Measurements from ENCODE around the gene ATG2B. TPM values are rescaled to one million over a fixed set of nuclear protein-coding genes. Genes with fewer than 3 reads are reported as not detected.

Gene ATG2B, protein sequence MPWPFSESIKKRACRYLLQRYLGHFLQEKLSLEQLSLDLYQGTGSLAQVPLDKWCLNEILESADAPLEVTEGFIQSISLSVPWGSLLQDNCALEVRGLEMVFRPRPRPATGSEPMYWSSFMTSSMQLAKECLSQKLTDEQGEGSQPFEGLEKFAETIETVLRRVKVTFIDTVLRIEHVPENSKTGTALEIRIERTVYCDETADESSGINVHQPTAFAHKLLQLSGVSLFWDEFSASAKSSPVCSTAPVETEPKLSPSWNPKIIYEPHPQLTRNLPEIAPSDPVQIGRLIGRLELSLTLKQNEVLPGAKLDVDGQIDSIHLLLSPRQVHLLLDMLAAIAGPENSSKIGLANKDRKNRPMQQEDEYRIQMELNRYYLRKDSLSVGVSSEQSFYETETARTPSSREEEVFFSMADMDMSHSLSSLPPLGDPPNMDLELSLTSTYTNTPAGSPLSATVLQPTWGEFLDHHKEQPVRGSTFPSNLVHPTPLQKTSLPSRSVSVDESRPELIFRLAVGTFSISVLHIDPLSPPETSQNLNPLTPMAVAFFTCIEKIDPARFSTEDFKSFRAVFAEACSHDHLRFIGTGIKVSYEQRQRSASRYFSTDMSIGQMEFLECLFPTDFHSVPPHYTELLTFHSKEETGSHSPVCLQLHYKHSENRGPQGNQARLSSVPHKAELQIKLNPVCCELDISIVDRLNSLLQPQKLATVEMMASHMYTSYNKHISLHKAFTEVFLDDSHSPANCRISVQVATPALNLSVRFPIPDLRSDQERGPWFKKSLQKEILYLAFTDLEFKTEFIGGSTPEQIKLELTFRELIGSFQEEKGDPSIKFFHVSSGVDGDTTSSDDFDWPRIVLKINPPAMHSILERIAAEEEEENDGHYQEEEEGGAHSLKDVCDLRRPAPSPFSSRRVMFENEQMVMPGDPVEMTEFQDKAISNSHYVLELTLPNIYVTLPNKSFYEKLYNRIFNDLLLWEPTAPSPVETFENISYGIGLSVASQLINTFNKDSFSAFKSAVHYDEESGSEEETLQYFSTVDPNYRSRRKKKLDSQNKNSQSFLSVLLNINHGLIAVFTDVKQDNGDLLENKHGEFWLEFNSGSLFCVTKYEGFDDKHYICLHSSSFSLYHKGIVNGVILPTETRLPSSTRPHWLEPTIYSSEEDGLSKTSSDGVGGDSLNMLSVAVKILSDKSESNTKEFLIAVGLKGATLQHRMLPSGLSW (N-terminal part only)
- 10 to 100 TPM; 17.1 to 56.6 (median 41.6) TPM for total RNA-seq

DNA sequence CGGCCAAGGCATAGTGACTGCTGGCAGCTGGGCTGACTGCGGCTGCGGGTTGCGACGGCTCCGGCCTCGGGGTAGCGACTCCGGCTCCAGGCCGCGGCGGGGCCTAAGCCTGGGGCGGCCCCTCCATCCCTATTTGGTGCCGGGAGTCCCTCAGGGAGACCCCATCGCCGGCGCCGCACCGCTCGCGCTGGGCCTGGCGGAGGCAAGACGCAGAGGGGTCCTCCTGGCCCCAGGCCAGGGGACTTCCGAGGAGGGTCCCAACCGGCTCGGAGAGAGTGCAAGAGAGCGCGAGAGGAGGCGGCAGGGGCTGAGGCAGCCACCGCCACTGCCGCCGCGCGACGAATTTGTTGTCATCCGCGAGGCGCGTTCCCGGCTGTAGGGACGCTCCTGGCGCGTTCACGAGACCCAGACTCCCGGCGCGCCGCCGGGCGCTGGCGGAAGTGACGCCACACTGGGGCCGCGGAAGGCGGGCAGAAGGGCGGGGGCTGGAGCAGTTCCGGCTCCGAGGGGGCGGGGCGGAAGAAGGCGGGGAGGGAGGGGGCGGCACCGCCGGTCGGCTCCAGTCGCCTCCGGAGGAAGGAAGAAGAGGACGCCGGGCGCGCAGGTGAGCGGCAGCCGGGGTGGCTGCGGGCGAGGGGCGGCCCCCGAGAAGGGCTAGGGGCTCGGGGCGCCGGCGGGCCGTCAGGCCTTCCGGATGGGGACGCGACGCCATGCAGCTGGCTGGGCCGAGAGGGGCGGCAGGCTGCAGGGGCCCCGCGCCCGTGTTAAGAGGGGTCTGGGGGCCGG is at the start of gene ATG2B, which contains the start of gene GSKIP:
Gene ATG2B, minus strand, starts transcription at position 377 of the 786 bp plus-strand sequence. Its CDS starts 365 bp downstream, at position 12.
Gene GSKIP, plus strand, starts transcription at position 562 of the 786 bp plus-strand sequence. CDS start 18,722 bp downstream, outside the sequence.
- TF ChIP-seq, protein P1, sequence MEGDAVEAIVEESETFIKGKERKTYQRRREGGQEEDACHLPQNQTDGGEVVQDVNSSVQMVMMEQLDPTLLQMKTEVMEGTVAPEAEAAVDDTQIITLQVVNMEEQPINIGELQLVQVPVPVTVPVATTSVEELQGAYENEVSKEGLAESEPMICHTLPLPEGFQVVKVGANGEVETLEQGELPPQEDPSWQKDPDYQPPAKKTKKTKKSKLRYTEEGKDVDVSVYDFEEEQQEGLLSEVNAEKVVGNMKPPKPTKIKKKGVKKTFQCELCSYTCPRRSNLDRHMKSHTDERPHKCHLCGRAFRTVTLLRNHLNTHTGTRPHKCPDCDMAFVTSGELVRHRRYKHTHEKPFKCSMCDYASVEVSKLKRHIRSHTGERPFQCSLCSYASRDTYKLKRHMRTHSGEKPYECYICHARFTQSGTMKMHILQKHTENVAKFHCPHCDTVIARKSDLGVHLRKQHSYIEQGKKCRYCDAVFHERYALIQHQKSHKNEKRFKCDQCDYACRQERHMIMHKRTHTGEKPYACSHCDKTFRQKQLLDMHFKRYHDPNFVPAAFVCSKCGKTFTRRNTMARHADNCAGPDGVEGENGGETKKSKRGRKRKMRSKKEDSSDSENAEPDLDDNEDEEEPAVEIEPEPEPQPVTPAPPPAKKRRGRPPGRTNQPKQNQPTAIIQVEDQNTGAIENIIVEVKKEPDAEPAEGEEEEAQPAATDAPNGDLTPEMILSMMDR (IDR thresholded peaks at IDR 0.05) = peak in 1 of 4 experiments; percentile 9
- peak; percentile 60 to 80 for TF ChIP-seq POLR2A (IDR thresholded peaks at IDR 0.05)
- H3K27me3 ChIP-seq = no peaks in the 10 kb centered on the region
- no peaks in the 10 kb centered on the region for H3K4me1 ChIP-seq
- intact Hi-C loops (cut with DNase I; ENCODE audit: low total_unique reads) = no loop called here
- H3K4me3 ChIP-seq = peak within 1 kb of the TSS; percentile 99
- H3K27ac ChIP-seq = peak within 1 kb of the TSS; percentile 94 to 98
- H3K9me3 ChIP-seq = no peaks in the 10 kb centered on the region
- DNase-seq = peak; percentile 90 to 93
- no peaks in the 10 kb centered on the region for H3K36me3 ChIP-seq

DNA sequence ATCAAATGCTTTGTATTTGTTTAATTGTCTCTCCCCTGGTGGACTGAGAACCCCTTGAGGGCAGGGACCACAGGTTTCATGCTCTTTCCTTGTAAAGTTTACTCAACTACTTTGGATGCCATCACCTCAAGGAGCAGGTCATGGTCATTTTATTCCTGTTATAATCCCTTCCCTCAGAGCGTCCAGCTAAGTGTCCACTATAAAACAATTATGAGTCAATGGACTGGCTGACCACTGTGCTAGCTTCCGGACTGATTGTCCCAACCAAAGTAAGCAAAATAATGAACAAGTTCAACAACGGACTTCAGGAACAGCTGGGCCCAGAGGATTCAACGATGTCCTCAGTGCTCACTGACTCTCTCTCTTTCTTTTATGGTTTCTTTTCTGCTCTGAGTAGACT is 47.0 kb upstream of the ATG2B start:
- intact Hi-C loops (cut with DNase I; ENCODE audit: low total_unique reads) = no loop called here
- no peak for DNase-seq
- TF ChIP-seq POLR2A (IDR thresholded peaks at IDR 0.05) = no peak
- TF ChIP-seq, protein P1 (IDR thresholded peaks at IDR 0.05) = no peak

DNA sequence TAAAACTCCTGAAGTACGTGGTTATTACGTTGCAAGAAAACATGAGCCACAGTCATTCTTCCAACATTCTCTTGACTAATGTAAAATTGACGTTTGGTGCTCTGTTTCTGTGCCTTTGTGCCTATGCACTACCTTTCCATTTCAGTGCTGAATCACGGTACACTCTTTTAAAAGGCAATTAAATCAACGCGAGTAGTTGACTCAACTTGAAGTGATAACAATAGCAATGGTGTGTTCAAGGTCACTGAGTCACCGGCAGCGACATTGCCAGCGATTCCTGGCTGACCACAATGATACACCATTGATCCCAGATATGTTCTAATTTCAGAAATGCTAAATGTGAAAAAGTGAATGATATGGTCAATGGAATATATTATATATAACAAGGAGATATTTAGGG is 46.6 kb upstream of the ATG2B start:
- Histone ChIP-seq H3K4me1 (no peaks in the 10 kb centered on the region), H3K9me3 (no peaks in the 10 kb centered on the region), H3K4me3 (no peak overlapping the region), H3K27ac (no peak overlapping the region), H3K36me3 (no peaks in the 10 kb centered on the region), H3K27me3 (no peaks in the 10 kb centered on the region)
- no peak for DNase-seq
- intact Hi-C loops (cut with DNase I; ENCODE audit: low total_unique reads) = no loop called here
- no peak for TF ChIP-seq POLR2A (IDR thresholded peaks at IDR 0.05)
- TF ChIP-seq, protein P1 (IDR thresholded peaks at IDR 0.05) = no peak

More for the DNA sequence above, 47.0 kb upstream of the ATG2B start:
- Histone ChIP-seq H3K4me3 (no peak overlapping the region), H3K27ac (no peak overlapping the region), H3K27me3 (no peaks in the 10 kb centered on the region), H3K4me1 (no peaks in the 10 kb centered on the region), H3K36me3 (no peaks in the 10 kb centered on the region), H3K9me3 (no peaks in the 10 kb centered on the region)

DNA sequence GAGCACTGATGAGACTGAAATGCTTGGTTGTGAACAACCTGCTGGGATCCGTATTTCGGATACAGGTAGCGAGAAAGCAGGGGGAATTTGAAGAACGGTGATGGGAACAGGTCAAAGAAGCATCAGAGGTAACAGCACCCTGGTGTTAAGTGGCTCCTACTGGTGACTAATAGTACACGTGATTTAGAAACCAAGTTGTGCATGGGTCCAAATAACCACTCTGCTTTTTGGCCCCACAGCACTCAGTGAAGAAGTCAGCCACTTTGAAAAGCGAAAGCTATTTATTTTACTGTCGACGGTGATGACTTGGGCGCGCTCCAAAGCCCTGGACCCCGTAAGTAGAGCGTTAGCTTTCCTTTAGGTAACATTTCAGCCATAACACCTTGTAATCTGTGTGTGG is 45.5 kb upstream of the ATG2B start:
- no peak overlapping the region for H3K4me3 ChIP-seq
- H3K9me3 ChIP-seq = no peaks in the 10 kb centered on the region
- DNase-seq = no peak
- no peaks in the 10 kb centered on the region for H3K4me1 ChIP-seq
- H3K27ac ChIP-seq = no peak overlapping the region
- no peaks in the 10 kb centered on the region for H3K27me3 ChIP-seq
- intact Hi-C loops (cut with DNase I; ENCODE audit: low total_unique reads) = no loop called here
- no peaks in the 10 kb centered on the region for H3K36me3 ChIP-seq
- TF ChIP-seq, protein P1 (IDR thresholded peaks at IDR 0.05) = no peak
- TF ChIP-seq POLR2A (IDR thresholded peaks at IDR 0.05) = no peak
